HepG2 (cell line): ENCODE measurements around the gene AKR1C2. TPM values are rescaled to one million over a fixed set of nuclear protein-coding genes. Genes with fewer than 3 reads are reported as not detected.
A peak's percentile ranks its signal among the peaks of the same experiment; 100 is the strongest.

Source experiments
- ATF4 ChIP-seq, 2 experiments: fragments of 450-650 bp in 1 of 2; sonication (generic) in 1 of 2; formaldehyde crosslinking; IDR thresholded peaks; 2 replicates each; pipeline versions ENCODE4 v1.5.0 to v1.8.0; 2020 to 2022; ENCODE audit warnings: mild to moderate bottlenecking in 1 of 2, missing genetic modification reagents in 1 of 2
- ATF5 ChIP-seq: sonication (generic); formaldehyde crosslinking; IDR thresholded peaks from 2 replicates; pipeline ENCODE4 v1.4.0; 2020; ENCODE audit warnings: mild to moderate bottlenecking, low read depth, missing genetic modification reagents
- CREBL2 ChIP-seq: sonication (generic); formaldehyde crosslinking; IDR thresholded peaks from 2 replicates; pipeline ENCODE4 v1.8.1; 2023; ENCODE audit warnings: missing genetic modification reagents, mild to moderate bottlenecking, borderline replicate concordance
- CREM ChIP-seq, 2 experiments: sonication (generic) in 1 of 2; formaldehyde crosslinking in 1 of 2; IDR thresholded peaks; 2 replicates each; pipeline versions ENCODE4 v1.4.0 to v1.6.1; 2016 to 2020; ENCODE audit warnings: antibody characterized with exemption in 1 of 2, mild to moderate bottlenecking in 1 of 2, missing genetic modification reagents in 1 of 2
- ETS1 ChIP-seq: sonication (generic); formaldehyde crosslinking; IDR thresholded peaks from 2 replicates; pipeline ENCODE4 v1.4.0; 2020; ENCODE audit warnings: missing genetic modification reagents
- HNRNPUL1 ChIP-seq: fragments of 200-400 bp; formaldehyde crosslinking; IDR thresholded peaks from 2 replicates; pipeline ENCODE4 v1.6.1; 2017; ENCODE audit warnings: low read depth, mild to moderate bottlenecking, low read length, moderate library complexity
- LBX2 ChIP-seq: sonication (generic); formaldehyde crosslinking; IDR thresholded peaks from 2 replicates; pipeline ENCODE4 v1.5.0; 2020; ENCODE audit warnings: missing genetic modification reagents, mild to moderate bottlenecking, borderline replicate concordance
- MIER2 ChIP-seq: IDR thresholded peaks from 2 replicates; pipeline ENCODE4 v1.6.1; 2016; ENCODE audit warnings: missing biosample characterization, missing genetic modification reagents
- RARA ChIP-seq: IDR thresholded peaks from 2 replicates; pipeline ENCODE4 v1.6.1; 2016; ENCODE audit warnings: missing genetic modification reagents, missing compliant biosample characterization
- SPEN ChIP-seq: sonication (generic); formaldehyde crosslinking; IDR thresholded peaks from 2 replicates; pipeline ENCODE4 v1.5.1; 2020; ENCODE audit warnings: low read depth, mild to moderate bottlenecking, missing genetic modification reagents
- TRIM24 ChIP-seq: sonication (generic); formaldehyde crosslinking; IDR thresholded peaks from 2 replicates; pipeline ENCODE4 v1.8.0; 2022; ENCODE audit warnings: mild to moderate bottlenecking, missing genetic modification reagents
- U2AF2 ChIP-seq: fragments of 200-400 bp; formaldehyde crosslinking; IDR thresholded peaks from 2 replicates; pipeline ENCODE4 v1.6.1; 2017; ENCODE audit warnings: low read depth, mild to moderate bottlenecking, low read length
- ZBTB40 ChIP-seq, 2 experiments: fragments of 450-650 bp in 1 of 2; sonication (generic) in 1 of 2; formaldehyde crosslinking in 1 of 2; IDR thresholded peaks; 2 replicates each; pipeline versions ENCODE4 v1.6.1 to v1.8.0; 2016 to 2022; ENCODE audit warnings: antibody characterized with exemption in 1 of 2, mild to moderate bottlenecking in 1 of 2, missing genetic modification reagents in 1 of 2
- ZEB1 ChIP-seq: IDR thresholded peaks from 2 replicates; pipeline ENCODE4 v1.6.1; 2012; ENCODE audit warnings: mild to moderate bottlenecking, low read depth, inconsistent platforms; ENCODE audit not compliant: insufficient replicate concordance
- ZSCAN31 ChIP-seq: sonication (generic); formaldehyde crosslinking; IDR thresholded peaks from 2 replicates; pipeline ENCODE4 v1.5.0; 2020; ENCODE audit warnings: low read depth, mild to moderate bottlenecking, missing genetic modification reagents
- polyA plus RNA-seq, 8 experiments: library from polyadenylated mRNA; depleted of rRNA in 3 of 8; stranded (reverse) in 7 of 8; unstranded in 1 of 8; fragments of >200 nt; fragmentation: Illumina TruSeq in 4 of 8; extraction: Trizol in 4 of 8; gene quantifications; 2 replicates each; pipeline versions ENCODE4 v1.2.1 to v1.2.3, GENCODE V29; 2011 to 2016; ENCODE audit warnings: low read depth in 4 of 8, missing spikeins in 1 of 8, mixed read lengths in 1 of 8; ENCODE audit not compliant: insufficient read depth in 1 of 8
- total RNA-seq, 5 experiments: library from RNA; depleted of rRNA; stranded (reverse); fragments of >200 nt; fragmentation: Illumina TruSeq; extraction: Trizol; gene quantifications; 2 replicates each; pipeline ENCODE4 v1.2.3, GENCODE V29; 2016; ENCODE audit warnings: low read depth in 1 of 5

The AKR1C2 gene
- total and polyA plus RNA-seq, 2 of the 13 experiments (the other 11 are each of a cell fraction or from before 2014, with no cell fraction given) = 140 to 900 TPM

- TF ChIP-seq ATF5 (CRISPR knock-in tag) (no peak), TRIM24 (CRISPR knock-in tag) (no peak), SPEN (CRISPR knock-in tag) (peak; percentile 52; the same call in 1 of the 2 replicates), RARA (CRISPR knock-in tag) (no peak), MIER2 (CRISPR knock-in tag) (no peak), ZEB1 (no peak), CREM (IDR thresholded peaks at IDR 0.05) (no peak), CREM (CRISPR knock-in tag; IDR thresholded peaks at IDR 0.05) (no peak), ATF4 (CRISPR knock-in tag; IDR thresholded peaks at IDR 0.05) (peak in 1 of 2 experiments; percentile 33; a peak in 1 of 4 replicates), ETS1 (no peak), HNRNPUL1 (no peak), CREBL2 (CRISPR knock-in tag) (no peak), ZSCAN31 (CRISPR knock-in tag) (no peak; the same call in 1 of the 2 replicates), U2AF2 (no peak), LBX2 (CRISPR knock-in tag) (no peak), ZBTB40 (IDR thresholded peaks at IDR 0.05) (no peak), ZBTB40 (CRISPR knock-in tag; IDR thresholded peaks at IDR 0.05) (0 out of 2 replicates have a peak, but pooled peaks have one; percentile 34)
These were observed 21.8 kb downstream of the AKR1C2 start (continued) for GRCh38 chr10:4981722-4982471.
